SH-SY5Y (cell line): ENCODE results near the gene PRSS22.

ENCODE experiments used
- GATA2 ChIP-seq: IDR thresholded peaks from 2 replicates; pipeline ENCODE4 v1.6.1; 2011; ENCODE audit warnings: mild to moderate bottlenecking, low read depth, low read length
- GATA3 ChIP-seq: IDR thresholded peaks from 2 replicates; pipeline ENCODE4 v1.6.1; 2011; ENCODE audit warnings: low read depth, mild to moderate bottlenecking, low read length, moderate library complexity

PRSS22 gene

DNA sequence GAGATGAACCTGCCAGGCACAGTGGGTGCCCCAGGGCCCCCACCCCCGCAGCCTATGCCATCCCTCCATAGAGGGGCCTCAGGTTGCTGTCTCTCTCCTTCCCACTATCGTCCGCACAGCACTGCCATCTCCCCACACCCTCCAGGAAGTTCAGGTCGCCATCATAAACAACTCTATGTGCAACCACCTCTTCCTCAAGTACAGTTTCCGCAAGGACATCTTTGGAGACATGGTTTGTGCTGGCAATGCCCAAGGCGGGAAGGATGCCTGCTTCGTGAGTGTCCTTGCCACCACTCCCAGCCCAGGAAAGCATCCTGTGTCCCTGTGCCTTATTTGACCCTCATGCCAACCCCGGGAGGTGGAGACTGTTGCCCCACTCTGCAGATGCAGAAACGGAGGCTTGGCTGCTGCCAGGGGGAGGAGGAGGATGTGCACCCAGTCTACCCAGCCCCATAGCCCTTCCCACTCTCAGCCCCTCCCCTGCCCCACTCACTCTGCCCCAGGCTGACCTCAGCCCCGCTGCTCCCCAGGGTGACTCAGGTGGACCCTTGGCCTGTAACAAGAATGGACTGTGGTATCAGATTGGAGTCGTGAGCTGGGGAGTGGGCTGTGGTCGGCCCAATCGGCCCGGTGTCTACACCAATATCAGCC is 37.0 kb downstream of the PRSS22 start:
- TF ChIP-seq GATA3 = no peak

DNA sequence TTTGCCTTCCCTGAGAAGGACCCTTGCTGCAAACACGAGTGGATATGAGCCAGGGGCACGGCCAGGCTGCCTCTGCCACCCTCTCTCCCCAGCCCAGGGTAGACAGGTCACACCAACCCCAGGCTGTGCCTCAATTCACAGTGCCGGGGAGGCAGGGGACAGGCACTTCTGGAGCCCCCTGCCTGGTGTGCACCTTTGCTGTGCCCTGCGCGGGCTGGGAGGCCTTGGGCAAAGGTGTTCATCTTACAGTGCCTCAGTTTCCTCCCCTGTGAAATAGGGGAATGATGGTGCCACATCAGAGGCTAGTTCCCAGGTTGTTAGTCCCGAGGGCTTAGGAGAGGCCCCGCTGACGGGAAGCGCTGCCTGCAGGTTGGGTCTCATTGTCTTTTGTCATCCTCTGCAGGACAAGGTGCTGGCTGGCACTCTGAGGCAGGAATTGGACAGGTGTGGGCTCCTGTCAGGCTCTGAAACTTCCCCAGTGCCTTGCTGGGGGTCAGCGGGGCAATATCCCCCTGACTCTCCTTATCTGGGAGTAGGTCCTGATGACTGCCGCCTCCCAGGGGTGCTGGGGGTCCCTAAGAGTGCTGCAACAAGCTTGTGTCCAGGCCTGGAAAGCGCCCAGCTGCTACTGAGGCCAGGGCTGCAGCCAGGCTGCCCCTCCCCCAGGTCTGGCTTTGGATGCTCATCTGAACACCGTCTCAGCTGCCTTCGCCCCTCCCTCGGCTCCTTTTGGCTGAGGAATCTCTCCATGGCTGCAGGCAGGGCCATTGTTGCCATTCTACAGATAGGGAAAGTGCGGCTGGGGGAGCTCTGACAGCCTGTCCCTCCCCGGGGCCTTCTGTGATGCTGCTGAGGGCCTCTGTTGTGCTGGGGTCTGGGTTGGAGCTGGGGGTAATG is 37.8 kb downstream of the PRSS22 start:
- TF ChIP-seq GATA2 (no peak), GATA3 (no peak)

GRCh38 chr16:2819179-2819938 is 38.6 kb downstream of the PRSS22 start:
- TF ChIP-seq GATA2 (no peak), GATA3 (no peak)

DNA sequence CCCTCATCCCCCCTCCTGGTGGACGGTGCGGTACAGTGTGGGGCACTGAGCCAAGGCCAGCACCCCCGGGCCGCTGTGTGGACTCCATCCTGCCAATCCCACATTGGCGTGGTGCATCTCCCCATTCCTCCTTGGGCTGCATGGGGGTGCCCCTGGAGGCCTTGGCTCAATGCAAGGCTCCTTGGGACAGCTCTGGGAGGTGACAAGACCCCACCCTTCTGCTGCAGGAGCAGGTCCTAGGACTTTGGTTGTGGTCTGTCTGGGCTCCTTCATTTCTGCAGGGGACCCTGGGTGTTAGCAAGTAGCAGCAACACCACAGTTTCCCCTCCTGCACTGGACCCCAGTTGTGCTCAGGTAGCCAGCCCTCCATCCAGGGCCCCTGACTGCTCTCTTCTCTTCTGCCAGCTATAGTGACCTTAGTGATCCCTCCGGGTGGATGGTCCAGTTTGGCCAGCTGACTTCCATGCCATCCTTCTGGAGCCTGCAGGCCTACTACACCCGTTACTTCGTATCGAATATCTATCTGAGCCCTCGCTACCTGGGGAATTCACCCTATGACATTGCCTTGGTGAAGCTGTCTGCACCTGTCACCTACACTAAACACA is 39.6 kb downstream of the PRSS22 start:
- TF ChIP-seq GATA3 (no peak), GATA2 (no peak)

DNA sequence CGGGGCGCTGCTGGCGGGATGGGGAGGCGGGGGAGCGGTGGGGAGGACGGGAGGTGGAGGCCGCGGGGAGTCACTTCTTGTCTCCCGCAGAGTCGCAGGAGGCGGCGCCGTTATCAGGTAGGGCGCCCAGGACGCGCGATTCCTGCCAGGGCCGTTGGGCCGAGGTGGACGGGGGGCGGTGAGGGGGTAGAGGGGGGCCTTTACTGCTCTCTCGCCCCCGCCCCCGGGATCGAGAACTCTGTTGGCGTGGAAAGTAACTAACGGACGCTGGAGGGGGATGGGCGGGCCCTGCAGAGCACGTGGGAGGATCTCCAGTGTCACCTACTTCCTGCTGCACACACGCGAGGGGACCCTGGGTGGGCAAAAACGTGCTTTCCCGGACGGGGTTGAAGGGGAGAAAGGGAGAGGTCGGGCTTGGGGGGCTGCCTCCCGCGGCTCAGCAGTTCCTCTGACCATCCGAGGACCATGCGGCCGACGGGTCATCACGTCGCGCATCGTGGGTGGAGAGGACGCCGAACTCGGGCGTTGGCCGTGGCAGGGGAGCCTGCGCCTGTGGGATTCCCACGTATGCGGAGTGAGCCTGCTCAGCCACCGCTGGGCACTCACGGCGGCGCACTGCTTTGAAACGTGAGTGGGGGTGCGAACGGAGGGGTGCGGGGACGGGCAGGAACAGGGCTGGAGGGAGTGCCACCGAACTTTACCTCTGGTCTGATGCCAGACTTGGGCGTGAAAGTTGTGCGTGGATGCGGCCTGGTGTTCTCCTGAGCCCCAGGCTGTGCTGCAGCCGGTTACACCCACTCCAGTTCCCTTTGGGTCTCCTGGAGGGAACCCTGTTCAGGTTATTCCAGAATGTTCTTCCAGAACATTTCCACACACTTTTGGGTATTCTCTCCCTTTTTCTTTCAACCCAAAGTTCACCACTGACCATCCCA is 40.4 kb downstream of the PRSS22 start:
- TF ChIP-seq GATA2 (no peak), GATA3 (no peak)

- TF ChIP-seq GATA3 = no peak
- no peak for TF ChIP-seq GATA2
These were observed 41.1 kb downstream of the PRSS22 start, which contains the start of gene PRSS21 for GRCh38 chr16:2816751-2817339. TSS of gene PRSS21 (plus strand) at chr16:2817237. CDS start at chr16:2817269, 32 bp downstream.

GRCh38 chr16:2815299-2815771 is 42.6 kb downstream of the PRSS22 start:
- TF ChIP-seq GATA3 (no peak), GATA2 (no peak)

GRCh38 chr16:2814551-2815298 is 43.2 kb downstream of the PRSS22 start:
- no peak for TF ChIP-seq GATA3
- TF ChIP-seq GATA2 = no peak

GRCh38 chr16:2813771-2814221 is 44.2 kb downstream of the PRSS22 start:
- TF ChIP-seq GATA2 = no peak
- TF ChIP-seq GATA3 = no peak

- TF ChIP-seq GATA2 (no peak), GATA3 (no peak)
These were observed 46.1 kb downstream of the PRSS22 start for GRCh38 chr16:2811703-2812471.

- TF ChIP-seq GATA2 = no peak
- TF ChIP-seq GATA3 = no peak
These were observed 47.3 kb downstream of the PRSS22 start for GRCh38 chr16:2810651-2811050.
